ENCODE measurements around the gene SYT17.

Gene SYT17

GRCh38 chr16:19242987-19243575, 75.0 kb downstream of the SYT17 start:
- H3K9me3 ChIP-seq (ENCODE audit: control extremely low read depth in 1 of 5, control insufficient read depth in 4 of 5, insufficient read depth in 2 of 5, low read depth in 1 of 5, low read length in 4 of 5): peaks cover 0 to 26% (median 10%) of the 10 kb centered on the region in 5 experiments
- WGBS (ENCODE audit: insufficient coverage): 96% methylated on average over 3 of the region's 3 CpGs
- CTCF ChIA-PET: no interaction called here
- H3K4me3 ChIP-seq (ENCODE audit: control insufficient read depth in 1 of 7, extremely low read depth in 1 of 7, insufficient read depth in 4 of 7, low read depth in 2 of 7, low read length in 6 of 7): no peak overlapping the region
- POLR2A ChIA-PET: no interaction called here
- H3K27me3 ChIP-seq (replicated peaks in 2 of 5; ENCODE audit: control insufficient read depth in 4 of 5, insufficient read depth in 5 of 5, low read length in 4 of 5): no peaks in the 10 kb centered on the region
- no peaks in the 10 kb centered on the region for H3K36me3 ChIP-seq (ENCODE audit: control insufficient read depth in 4 of 4, insufficient read depth in 4 of 4, low read length in 3 of 4)
- no peak overlapping the region for H3K27ac ChIP-seq (ENCODE audit: insufficient read depth in 1 of 2, low read depth in 1 of 2, low read length in 2 of 2, poor library complexity in 1 of 2, severe bottlenecking in 2 of 2)
- DNase-seq: no peak
- H3K4me1 ChIP-seq (ENCODE audit: control extremely low read depth in 1 of 4, control insufficient read depth in 4 of 4, insufficient read depth in 4 of 4, low read length in 3 of 4): no peaks in the 10 kb centered on the region

- no peak overlapping the region for H3K27ac ChIP-seq (ENCODE audit: insufficient read depth in 1 of 2, low read depth in 1 of 2, low read length in 2 of 2, poor library complexity in 1 of 2, severe bottlenecking in 2 of 2)
- ChIA-PET POLR2A (no interaction called here), CTCF (no interaction called here)
- no peaks in the 10 kb centered on the region for H3K36me3 ChIP-seq (ENCODE audit: control insufficient read depth in 4 of 4, insufficient read depth in 4 of 4, low read length in 3 of 4)
- peaks cover 0 to 11% (median 2%) of the 10 kb centered on the region in 5 experiments for H3K9me3 ChIP-seq (ENCODE audit: control extremely low read depth in 1 of 5, control insufficient read depth in 4 of 5, insufficient read depth in 2 of 5, low read depth in 1 of 5, low read length in 4 of 5)
- DNase-seq: no peak
- no peak overlapping the region for H3K4me3 ChIP-seq (ENCODE audit: control insufficient read depth in 1 of 7, extremely low read depth in 1 of 7, insufficient read depth in 4 of 7, low read depth in 2 of 7, low read length in 6 of 7)
- WGBS (ENCODE audit: insufficient coverage): 90% methylated on average over 2 of the region's 8 CpGs
- H3K4me1 ChIP-seq (ENCODE audit: control extremely low read depth in 1 of 4, control insufficient read depth in 4 of 4, insufficient read depth in 4 of 4, low read length in 3 of 4): no peaks in the 10 kb centered on the region
- H3K27me3 ChIP-seq (replicated peaks in 2 of 5; ENCODE audit: control insufficient read depth in 4 of 5, insufficient read depth in 5 of 5, low read length in 4 of 5): no peaks in the 10 kb centered on the region
These were observed 77.4 kb downstream of the SYT17 start for GRCh38 chr16:19245326-19245925.

- Histone ChIP-seq H3K36me3 (ENCODE audit: control insufficient read depth in 4 of 4, insufficient read depth in 4 of 4, low read length in 3 of 4) (no peaks in the 10 kb centered on the region), H3K4me3 (ENCODE audit: control insufficient read depth in 1 of 7, extremely low read depth in 1 of 7, insufficient read depth in 4 of 7, low read depth in 2 of 7, low read length in 6 of 7) (no peak overlapping the region), H3K27ac (ENCODE audit: insufficient read depth in 1 of 2, low read depth in 1 of 2, low read length in 2 of 2, poor library complexity in 1 of 2, severe bottlenecking in 2 of 2) (no peak overlapping the region), H3K9me3 (ENCODE audit: control extremely low read depth in 1 of 5, control insufficient read depth in 4 of 5, insufficient read depth in 2 of 5, low read depth in 1 of 5, low read length in 4 of 5) (peaks cover 0 to 3% (median 0%) of the 10 kb centered on the region in 5 experiments), H3K27me3 (replicated peaks in 2 of 5; ENCODE audit: control insufficient read depth in 4 of 5, insufficient read depth in 5 of 5, low read length in 4 of 5) (peaks cover 0 to 12% (median 0%) of the 10 kb centered on the region in 5 experiments), H3K4me1 (ENCODE audit: control extremely low read depth in 1 of 4, control insufficient read depth in 4 of 4, insufficient read depth in 4 of 4, low read length in 3 of 4) (no peaks in the 10 kb centered on the region)
- WGBS (ENCODE audit: insufficient coverage): 88% methylated on average over 2 of the region's 2 CpGs
- ChIA-PET CTCF (interaction anchor here (0.5 kb wide), 1 partner anchor 168 kb away, joined by 5 read pairs; no protein-coding TSS in a partner anchor), POLR2A (no interaction called here)
- no peak for DNase-seq
These were observed 84.9 kb downstream of the SYT17 start for GRCh38 chr16:19252904-19253303.

- Histone ChIP-seq H3K27me3 (replicated peaks in 2 of 5; ENCODE audit: control insufficient read depth in 4 of 5, insufficient read depth in 5 of 5, low read length in 4 of 5) (peaks cover 0 to 19% (median 5%) of the 10 kb centered on the region in 5 experiments), H3K4me1 (ENCODE audit: control extremely low read depth in 1 of 4, control insufficient read depth in 4 of 4, insufficient read depth in 4 of 4, low read length in 3 of 4) (no peaks in the 10 kb centered on the region), H3K4me3 (ENCODE audit: control insufficient read depth in 1 of 7, extremely low read depth in 1 of 7, insufficient read depth in 4 of 7, low read depth in 2 of 7, low read length in 6 of 7) (no peak overlapping the region), H3K27ac (ENCODE audit: insufficient read depth in 1 of 2, low read depth in 1 of 2, low read length in 2 of 2, poor library complexity in 1 of 2, severe bottlenecking in 2 of 2) (no peak overlapping the region), H3K9me3 (ENCODE audit: control extremely low read depth in 1 of 5, control insufficient read depth in 4 of 5, insufficient read depth in 2 of 5, low read depth in 1 of 5, low read length in 4 of 5) (no peaks in the 10 kb centered on the region), H3K36me3 (ENCODE audit: control insufficient read depth in 4 of 4, insufficient read depth in 4 of 4, low read length in 3 of 4) (no peaks in the 10 kb centered on the region)
- ChIA-PET POLR2A (no interaction called here), CTCF (no interaction called here)
- 100% methylated on average over 2 of the region's 4 CpGs for WGBS (ENCODE audit: insufficient coverage)
- no peak for DNase-seq
These were observed 86.6 kb downstream of the SYT17 start for GRCh38 chr16:19254611-19255010.

- Histone ChIP-seq H3K4me1 (ENCODE audit: control extremely low read depth in 1 of 4, control insufficient read depth in 4 of 4, insufficient read depth in 4 of 4, low read length in 3 of 4) (no peaks in the 10 kb centered on the region), H3K27ac (ENCODE audit: insufficient read depth in 1 of 2, low read depth in 1 of 2, low read length in 2 of 2, poor library complexity in 1 of 2, severe bottlenecking in 2 of 2) (no peak overlapping the region), H3K36me3 (ENCODE audit: control insufficient read depth in 4 of 4, insufficient read depth in 4 of 4, low read length in 3 of 4) (no peaks in the 10 kb centered on the region), H3K4me3 (ENCODE audit: control insufficient read depth in 1 of 7, extremely low read depth in 1 of 7, insufficient read depth in 4 of 7, low read depth in 2 of 7, low read length in 6 of 7) (no peak overlapping the region), H3K9me3 (ENCODE audit: control extremely low read depth in 1 of 5, control insufficient read depth in 4 of 5, insufficient read depth in 2 of 5, low read depth in 1 of 5, low read length in 4 of 5) (peaks cover 0 to 14% (median 3%) of the 10 kb centered on the region in 5 experiments), H3K27me3 (replicated peaks in 2 of 5; ENCODE audit: control insufficient read depth in 4 of 5, insufficient read depth in 5 of 5, low read length in 4 of 5) (peaks cover 0 to 3% (median 2%) of the 10 kb centered on the region in 5 experiments)
- ChIA-PET POLR2A (no interaction called here), CTCF (no interaction called here)
- no peak for DNase-seq
- WGBS (ENCODE audit: insufficient coverage): 94% methylated on average over 3 of the region's 4 CpGs
These were observed 96.2 kb downstream of the SYT17 start for GRCh38 chr16:19264123-19264673.

- H3K27ac ChIP-seq (ENCODE audit: insufficient read depth in 1 of 2, low read depth in 1 of 2, low read length in 2 of 2, poor library complexity in 1 of 2, severe bottlenecking in 2 of 2): no peak overlapping the region
- CTCF ChIA-PET: no interaction called here
- H3K36me3 ChIP-seq (ENCODE audit: control insufficient read depth in 4 of 4, insufficient read depth in 4 of 4, low read length in 3 of 4): no peaks in the 10 kb centered on the region
These were observed 97.4 kb downstream of the SYT17 start for GRCh38 chr16:19265380-19265930.

GRCh38 chr16:19266774-19267173, 98.7 kb downstream of the SYT17 start:
- no peaks in the 10 kb centered on the region for H3K27me3 ChIP-seq (replicated peaks in 2 of 5; ENCODE audit: control insufficient read depth in 4 of 5, insufficient read depth in 5 of 5, low read length in 4 of 5)
- no peaks in the 10 kb centered on the region for H3K4me1 ChIP-seq (ENCODE audit: control extremely low read depth in 1 of 4, control insufficient read depth in 4 of 4, insufficient read depth in 4 of 4, low read length in 3 of 4)
- H3K9me3 ChIP-seq (ENCODE audit: control extremely low read depth in 1 of 5, control insufficient read depth in 4 of 5, insufficient read depth in 2 of 5, low read depth in 1 of 5, low read length in 4 of 5): peaks cover 0 to 14% (median 3%) of the 10 kb centered on the region in 5 experiments
- no peak for DNase-seq
- H3K4me3 ChIP-seq (ENCODE audit: control insufficient read depth in 1 of 7, extremely low read depth in 1 of 7, insufficient read depth in 4 of 7, low read depth in 2 of 7, low read length in 6 of 7): no peak overlapping the region
- WGBS (ENCODE audit: insufficient coverage): 100% methylated on average over 6 of the region's 11 CpGs
- ChIA-PET CTCF (interaction anchor here (0.6 kb wide), 1 partner anchor 49 kb away, joined by 5 read pairs; no protein-coding TSS in a partner anchor), POLR2A (no interaction called here)
- H3K36me3 ChIP-seq (ENCODE audit: control insufficient read depth in 4 of 4, insufficient read depth in 4 of 4, low read length in 3 of 4): no peaks in the 10 kb centered on the region
- no peak overlapping the region for H3K27ac ChIP-seq (ENCODE audit: insufficient read depth in 1 of 2, low read depth in 1 of 2, low read length in 2 of 2, poor library complexity in 1 of 2, severe bottlenecking in 2 of 2)

More at GRCh38 chr16:19265380-19265930, 97.4 kb downstream of the SYT17 start:
- no peak for DNase-seq
- H3K4me1 ChIP-seq (ENCODE audit: control extremely low read depth in 1 of 4, control insufficient read depth in 4 of 4, insufficient read depth in 4 of 4, low read length in 3 of 4): no peaks in the 10 kb centered on the region
- H3K9me3 ChIP-seq (ENCODE audit: control extremely low read depth in 1 of 5, control insufficient read depth in 4 of 5, insufficient read depth in 2 of 5, low read depth in 1 of 5, low read length in 4 of 5): peaks cover 0 to 14% (median 3%) of the 10 kb centered on the region in 5 experiments
- no peak overlapping the region for H3K4me3 ChIP-seq (ENCODE audit: control insufficient read depth in 1 of 7, extremely low read depth in 1 of 7, insufficient read depth in 4 of 7, low read depth in 2 of 7, low read length in 6 of 7)
- POLR2A ChIA-PET: no interaction called here
- no peaks in the 10 kb centered on the region for H3K27me3 ChIP-seq (replicated peaks in 2 of 5; ENCODE audit: control insufficient read depth in 4 of 5, insufficient read depth in 5 of 5, low read length in 4 of 5)
- 80% methylated on average over 5 of the region's 9 CpGs for WGBS (ENCODE audit: insufficient coverage)
